Lower leg skin (tissue), 3 donors: ENCODE measurements around the gene MKNK1.

Experiments
- POLR2A ChIP-seq, 2 donors: fragments of 450-650 bp; IDR thresholded peaks; one replicate each; pipeline ENCODE4 v1.6.1; 2016 to 2017; ENCODE audit warnings: antibody characterized with exemption in 2 of 2, mild to moderate bottlenecking in 1 of 2, moderate library complexity in 1 of 2
- TF ChIP-seq, protein P1 (sequence below), 3 donors: fragments of 450-650 bp; IDR thresholded peaks; one replicate each; pipeline ENCODE4 v1.5.1; 2016; ENCODE audit warnings: antibody characterized with exemption in 3 of 3, mild to moderate bottlenecking in 3 of 3, moderate library complexity in 2 of 3

DNA sequence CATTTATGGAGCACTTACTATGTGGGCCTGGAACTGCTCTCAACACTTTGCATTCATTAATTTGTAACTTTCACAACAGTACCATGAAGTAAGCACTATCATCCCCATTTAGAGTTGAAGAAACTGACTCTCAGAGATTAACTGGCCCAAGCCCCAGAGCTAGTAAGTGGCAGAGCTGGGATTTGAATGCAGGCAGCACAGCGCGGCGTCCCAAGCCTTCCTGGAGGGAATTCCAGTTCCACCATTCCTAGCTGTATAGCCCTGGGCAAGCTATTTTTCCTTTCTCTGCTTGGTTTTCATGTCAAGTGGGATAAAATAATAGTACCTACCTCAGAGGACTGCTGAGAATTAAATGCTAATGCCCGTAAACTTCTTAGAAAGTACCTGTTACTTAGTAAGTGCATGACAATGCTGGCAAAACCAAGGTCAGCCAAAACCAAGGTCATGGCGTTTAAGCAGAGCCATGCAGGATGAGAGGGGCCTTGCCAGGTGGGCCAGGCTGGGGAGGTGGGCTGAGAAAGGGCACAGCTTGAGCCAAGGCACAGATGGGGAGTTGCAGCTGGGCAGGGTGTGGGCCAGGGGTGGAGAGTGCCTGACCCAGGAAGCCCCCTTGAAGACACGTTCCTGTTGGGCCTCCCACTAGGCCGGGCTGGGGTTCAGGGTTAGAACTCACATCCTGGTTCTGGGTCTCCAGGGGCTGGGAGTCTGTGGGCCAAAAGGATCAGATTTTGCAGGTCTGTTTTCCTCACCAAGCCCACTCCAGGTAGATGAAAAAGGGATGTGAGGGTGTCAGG lies 48.0 kb downstream of the MKNK1 start:
- TF ChIP-seq, protein P1, sequence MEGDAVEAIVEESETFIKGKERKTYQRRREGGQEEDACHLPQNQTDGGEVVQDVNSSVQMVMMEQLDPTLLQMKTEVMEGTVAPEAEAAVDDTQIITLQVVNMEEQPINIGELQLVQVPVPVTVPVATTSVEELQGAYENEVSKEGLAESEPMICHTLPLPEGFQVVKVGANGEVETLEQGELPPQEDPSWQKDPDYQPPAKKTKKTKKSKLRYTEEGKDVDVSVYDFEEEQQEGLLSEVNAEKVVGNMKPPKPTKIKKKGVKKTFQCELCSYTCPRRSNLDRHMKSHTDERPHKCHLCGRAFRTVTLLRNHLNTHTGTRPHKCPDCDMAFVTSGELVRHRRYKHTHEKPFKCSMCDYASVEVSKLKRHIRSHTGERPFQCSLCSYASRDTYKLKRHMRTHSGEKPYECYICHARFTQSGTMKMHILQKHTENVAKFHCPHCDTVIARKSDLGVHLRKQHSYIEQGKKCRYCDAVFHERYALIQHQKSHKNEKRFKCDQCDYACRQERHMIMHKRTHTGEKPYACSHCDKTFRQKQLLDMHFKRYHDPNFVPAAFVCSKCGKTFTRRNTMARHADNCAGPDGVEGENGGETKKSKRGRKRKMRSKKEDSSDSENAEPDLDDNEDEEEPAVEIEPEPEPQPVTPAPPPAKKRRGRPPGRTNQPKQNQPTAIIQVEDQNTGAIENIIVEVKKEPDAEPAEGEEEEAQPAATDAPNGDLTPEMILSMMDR (IDR thresholded peaks at IDR 0.05), result no peak
- no peak for TF ChIP-seq POLR2A (IDR thresholded peaks at IDR 0.05)
